ENCODE results near the gene HEXIM1. TPM values are rescaled to one million over a fixed set of nuclear protein-coding genes. Genes with fewer than 3 reads are reported as not detected.
A peak's percentile ranks its signal among the peaks of the same experiment; 100 is the strongest.

HEXIM1 gene
- total RNA-seq, 6 donors from 2014 or later, result 19.9 to 43.8 (median 32.3) TPM

DNA sequence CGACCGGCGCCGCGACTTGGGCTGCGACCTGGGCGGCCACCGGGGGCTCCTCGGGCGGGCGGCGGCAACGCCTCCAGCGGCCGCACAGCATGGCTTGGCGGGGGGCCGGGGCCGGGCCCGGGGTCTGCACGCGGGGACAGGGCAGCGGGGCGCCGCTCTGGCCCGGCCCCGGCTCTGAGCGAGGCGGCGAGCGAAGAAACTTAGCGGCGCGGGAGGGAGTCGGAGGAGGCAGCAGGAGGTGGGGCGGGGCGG, 16.0 kb upstream of the HEXIM1 start, which contains the start of gene PLCD3:
Gene PLCD3, minus strand, starts transcription at position 196 of the 252 bp plus-strand sequence. Its CDS starts 105 bp downstream, at position 91.
- peak within 1 kb of the TSS; percentile 88 to 99 (median 94) for H3K27ac ChIP-seq
- TF ChIP-seq EP300 (IDR thresholded peaks at IDR 0.05), result no peak
- 0 to 1% methylated on average over 2 to 22 of the region's 36 CpGs for WGBS, 2 donors
- no peaks in the 10 kb centered on the region for H3K36me3 ChIP-seq
- no peak for ATAC-seq (ENCODE audit: low FRiP score in 2 of 2)
- peak within 1 kb of the TSS; percentile 67 to 93 (median 70) for H3K4me3 ChIP-seq
- H3K27me3 ChIP-seq, result no peaks in the 10 kb centered on the region
- H3K9me3 ChIP-seq, result no peaks in the 10 kb centered on the region
- peaks cover 46 to 66% (median 51%) of the 10 kb centered on the region in 4 donors for H3K4me1 ChIP-seq
- peak in 1 of 2 donors; percentile 95 for DNase-seq

DNA sequence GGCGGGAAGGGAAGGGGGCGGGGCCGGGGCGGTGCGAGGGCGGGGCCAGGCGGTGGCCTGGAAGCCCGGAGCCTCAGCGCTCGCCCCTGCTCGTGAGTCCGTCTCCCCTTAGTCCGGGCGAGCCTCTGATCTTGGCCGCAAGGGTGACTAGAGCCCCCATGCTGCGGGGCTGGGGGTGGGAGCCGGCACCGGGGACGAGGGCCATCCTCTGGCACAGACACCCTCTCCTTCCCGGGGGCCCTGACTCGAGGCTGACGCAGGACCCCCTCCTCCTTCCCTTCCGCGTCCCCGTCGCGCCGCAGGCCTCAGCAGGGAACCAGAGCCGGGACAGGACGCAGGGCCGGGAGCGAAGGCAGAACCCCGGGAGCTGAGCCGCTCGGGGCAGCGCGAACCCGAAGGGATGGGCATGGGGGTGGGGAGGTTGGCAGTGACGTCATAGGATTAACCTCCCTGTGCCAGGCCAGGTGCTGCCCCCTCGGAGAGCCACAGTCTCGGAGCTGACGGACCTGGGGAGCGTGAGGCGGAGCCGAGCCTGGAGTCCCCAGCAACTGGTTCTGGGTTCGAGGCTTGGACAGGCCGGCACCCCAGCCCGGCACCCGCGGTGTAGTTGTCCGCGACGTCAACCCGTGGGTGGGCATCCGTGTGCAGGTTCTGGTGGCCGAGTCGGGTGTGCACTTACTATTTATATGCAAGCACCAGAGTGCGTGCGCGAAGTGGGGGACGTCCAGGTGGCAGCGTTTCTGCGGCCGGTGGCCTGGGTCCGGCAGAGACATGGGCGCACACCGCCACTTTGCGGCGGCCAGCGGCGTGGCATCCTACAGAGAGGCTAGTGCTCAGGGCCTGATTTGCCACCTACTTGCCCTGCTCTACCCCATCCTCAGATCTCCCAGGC, 15.5 kb upstream of the HEXIM1 start:
- TF ChIP-seq POLR2AphosphoS5 (IDR thresholded peaks at IDR 0.05) (peak; percentile 44 to 84), POLR2A (IDR thresholded peaks at IDR 0.05) (peak in 3 of 4 donors; percentile 29 to 66 (median 42)), EP300 (IDR thresholded peaks at IDR 0.05) (no peak)
- TF ChIP-seq, protein P1, sequence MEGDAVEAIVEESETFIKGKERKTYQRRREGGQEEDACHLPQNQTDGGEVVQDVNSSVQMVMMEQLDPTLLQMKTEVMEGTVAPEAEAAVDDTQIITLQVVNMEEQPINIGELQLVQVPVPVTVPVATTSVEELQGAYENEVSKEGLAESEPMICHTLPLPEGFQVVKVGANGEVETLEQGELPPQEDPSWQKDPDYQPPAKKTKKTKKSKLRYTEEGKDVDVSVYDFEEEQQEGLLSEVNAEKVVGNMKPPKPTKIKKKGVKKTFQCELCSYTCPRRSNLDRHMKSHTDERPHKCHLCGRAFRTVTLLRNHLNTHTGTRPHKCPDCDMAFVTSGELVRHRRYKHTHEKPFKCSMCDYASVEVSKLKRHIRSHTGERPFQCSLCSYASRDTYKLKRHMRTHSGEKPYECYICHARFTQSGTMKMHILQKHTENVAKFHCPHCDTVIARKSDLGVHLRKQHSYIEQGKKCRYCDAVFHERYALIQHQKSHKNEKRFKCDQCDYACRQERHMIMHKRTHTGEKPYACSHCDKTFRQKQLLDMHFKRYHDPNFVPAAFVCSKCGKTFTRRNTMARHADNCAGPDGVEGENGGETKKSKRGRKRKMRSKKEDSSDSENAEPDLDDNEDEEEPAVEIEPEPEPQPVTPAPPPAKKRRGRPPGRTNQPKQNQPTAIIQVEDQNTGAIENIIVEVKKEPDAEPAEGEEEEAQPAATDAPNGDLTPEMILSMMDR (IDR thresholded peaks at IDR 0.05), result peak; percentile 85 to 96 (median 94)
- Histone ChIP-seq H3K9me3 (no peaks in the 10 kb centered on the region), H3K27me3 (no peaks in the 10 kb centered on the region), H3K4me3 (peak overlapping the region; percentile 67 to 93 (median 70)), H3K27ac (peak overlapping the region; percentile 88 to 99 (median 94)), H3K36me3 (peaks cover 0 to 3% (median 0%) of the 10 kb centered on the region in 4 donors), H3K4me1 (peaks cover 40 to 61% (median 45%) of the 10 kb centered on the region in 4 donors)
- 1 to 5% methylated on average over 13 to 27 of the region's 71 CpGs for WGBS, 2 donors
- DNase-seq (peak; percentile 93 to 96), ATAC-seq (ENCODE audit: low FRiP score in 2 of 2) (peak; percentile 85 to 88)

DNA sequence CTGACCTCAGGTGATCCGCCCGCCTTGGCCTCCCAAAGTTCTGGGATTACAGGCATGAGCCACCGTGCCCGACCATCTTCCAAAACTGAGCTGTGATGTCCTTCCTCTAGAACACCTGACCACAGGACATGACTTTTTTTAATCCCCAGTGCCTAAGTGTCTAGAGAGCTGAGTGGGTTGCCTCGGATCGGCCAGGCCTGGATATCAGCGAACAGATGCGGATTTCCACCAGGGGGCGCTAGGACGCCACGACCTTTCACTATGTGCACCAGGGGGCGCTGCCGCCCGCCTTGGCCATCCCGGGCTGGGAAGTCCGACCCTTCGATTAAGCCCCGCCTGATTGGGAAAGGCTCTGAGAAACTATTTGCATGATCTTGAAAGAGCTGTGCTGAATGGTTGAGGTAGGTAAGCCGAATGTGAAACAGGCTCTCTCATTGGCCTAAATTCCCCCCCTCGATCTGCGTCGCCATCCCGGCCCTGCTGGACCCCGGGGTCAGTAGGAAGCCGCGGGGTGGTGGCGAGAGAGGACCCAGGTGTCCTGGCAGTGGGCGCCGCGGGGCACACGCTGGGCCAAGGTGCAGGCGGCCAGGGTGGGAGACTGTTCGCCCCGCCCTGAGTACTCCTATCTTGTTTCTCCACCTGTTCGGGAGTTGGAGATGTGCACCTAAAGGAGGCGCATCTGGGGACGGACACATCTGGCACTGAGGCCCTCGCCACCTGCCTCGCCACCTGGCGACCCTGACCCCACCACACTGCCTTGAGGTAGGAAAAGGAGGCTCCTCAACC, 12.9 kb upstream of the HEXIM1 start, which contains the start of gene ACBD4:
Gene ACBD4, plus strand, starts transcription at position 496 of the 786 bp plus-strand sequence. CDS start 458 bp downstream, outside the sequence.
- H3K4me1 ChIP-seq, result peaks cover 23 to 42% (median 27%) of the 10 kb centered on the region in 4 donors

DNA sequence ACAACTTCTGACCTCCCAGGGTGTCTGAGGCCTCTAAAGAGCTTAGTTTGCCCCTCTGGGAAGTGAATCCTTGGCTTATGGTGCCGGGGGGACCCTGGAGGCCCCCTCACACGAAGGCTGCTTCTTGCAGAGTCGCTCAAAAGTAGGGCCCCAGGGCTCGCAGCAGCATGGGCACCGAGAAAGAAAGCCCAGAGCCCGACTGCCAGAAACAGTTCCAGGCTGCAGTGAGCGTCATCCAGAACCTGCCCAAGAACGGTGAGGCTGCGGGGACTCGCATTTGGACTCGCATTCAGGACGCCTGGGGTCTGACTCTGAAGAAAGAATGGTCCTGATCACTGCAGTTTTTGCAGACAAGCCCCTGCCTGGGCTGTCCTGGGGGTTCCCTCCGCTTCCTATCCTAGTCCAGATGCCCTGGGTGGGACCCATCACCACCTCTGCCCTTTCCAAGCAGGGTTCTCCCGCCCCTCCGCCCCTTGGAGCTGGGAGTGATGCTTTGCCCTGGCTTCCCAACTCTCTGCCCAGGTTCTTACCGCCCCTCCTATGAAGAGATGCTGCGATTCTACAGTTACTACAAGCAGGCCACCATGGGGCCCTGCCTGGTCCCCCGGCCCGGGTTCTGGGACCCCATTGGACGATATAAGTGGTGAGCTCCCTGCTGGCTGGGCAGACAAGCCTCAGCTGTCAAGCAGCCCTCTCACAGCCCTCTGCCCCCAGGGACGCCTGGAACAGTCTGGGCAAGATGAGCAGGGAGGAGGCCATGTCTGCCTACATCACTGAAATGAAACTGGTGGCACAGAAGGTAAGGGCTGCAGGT, 12.1 kb upstream of the HEXIM1 start:
- H3K36me3 ChIP-seq, result peaks cover 0 to 19% (median 0%) of the 10 kb centered on the region in 4 donors
- no peaks in the 10 kb centered on the region for H3K9me3 ChIP-seq
- H3K4me1 ChIP-seq, result peaks cover 20 to 34% (median 22%) of the 10 kb centered on the region in 4 donors
- ATAC-seq (ENCODE audit: low FRiP score in 2 of 2), result no peak
- peak overlapping the region; percentile 72 to 89 (median 85) for H3K27ac ChIP-seq
- DNase-seq, result no peak
- TF ChIP-seq EP300 (IDR thresholded peaks at IDR 0.05) (no peak), POLR2AphosphoS5 (IDR thresholded peaks at IDR 0.05) (no peak), POLR2A (IDR thresholded peaks at IDR 0.05) (no peak)
- TF ChIP-seq, protein P1 (IDR thresholded peaks at IDR 0.05), result no peak
- WGBS, 2 donors, result 66 to 76% methylated on average over 6 to 11 of the region's 21 CpGs
- H3K4me3 ChIP-seq, result peak overlapping the region; percentile 60 to 95 (median 74)
- H3K27me3 ChIP-seq, result no peaks in the 10 kb centered on the region

More for the DNA sequence above, 12.9 kb upstream of the HEXIM1 start, which contains the start of gene ACBD4:
- H3K4me3 ChIP-seq, result peak within 1 kb of the TSS; percentile 60 to 95 (median 74)
- H3K36me3 ChIP-seq, result peaks cover 0 to 19% (median 0%) of the 10 kb centered on the region in 4 donors
- TF ChIP-seq EP300 (IDR thresholded peaks at IDR 0.05), result no peak
- TF ChIP-seq POLR2AphosphoS5 (IDR thresholded peaks at IDR 0.05), result peak; percentile 70 to 89
- peak in 3 of 4 donors; percentile 36 to 78 (median 77) for TF ChIP-seq POLR2A (IDR thresholded peaks at IDR 0.05)
- TF ChIP-seq, protein P1 (IDR thresholded peaks at IDR 0.05), result peak; percentile 99 to 100 (median 100)
- H3K27me3 ChIP-seq, result no peaks in the 10 kb centered on the region
- H3K9me3 ChIP-seq, result no peaks in the 10 kb centered on the region
- peak; percentile 91 to 95 for ATAC-seq (ENCODE audit: low FRiP score in 2 of 2)
- 5% methylated on average over 21 to 37 of the region's 40 CpGs for WGBS, 2 donors
- H3K27ac ChIP-seq, result peak within 1 kb of the TSS; percentile 72 to 89 (median 85)
- peak; percentile 97 to 98 for DNase-seq

Data from upper lobe of left lung (tissue), 6 donors.